Coronary artery (tissue), 2 donors: ENCODE results near the gene SEMA3A.
"Not testable (repeated sequence)": the region's sequence is repeated elsewhere in the genome, so short reads cannot be mapped to it uniquely, and the experiment has no call there.

Source experiments
- DNase-seq: peaks from one replicate; pipeline ENCODE4 v3.0.0-alpha.2; 2017; ENCODE audit warnings: low spot score
- H3K27ac ChIP-seq, 2 donors: fragments of 200-600 bp; sonication (generic); one replicate each; pipeline ENCODE4 v1.5.1; 2016 to 2019
- H3K4me3 ChIP-seq: fragments of 200-600 bp; sonication (generic); 2 replicates; pipeline ENCODE4 v1.5.1; 2016; ENCODE audit warnings: mild to moderate bottlenecking, moderate library complexity
- TF ChIP-seq, protein P1 (sequence below): fragments of 200-600 bp; sonication (generic); IDR thresholded peaks from one replicate; pipeline ENCODE4 v1.5.1; 2019; ENCODE audit warnings: antibody characterized with exemption

SEMA3A gene

DNA sequence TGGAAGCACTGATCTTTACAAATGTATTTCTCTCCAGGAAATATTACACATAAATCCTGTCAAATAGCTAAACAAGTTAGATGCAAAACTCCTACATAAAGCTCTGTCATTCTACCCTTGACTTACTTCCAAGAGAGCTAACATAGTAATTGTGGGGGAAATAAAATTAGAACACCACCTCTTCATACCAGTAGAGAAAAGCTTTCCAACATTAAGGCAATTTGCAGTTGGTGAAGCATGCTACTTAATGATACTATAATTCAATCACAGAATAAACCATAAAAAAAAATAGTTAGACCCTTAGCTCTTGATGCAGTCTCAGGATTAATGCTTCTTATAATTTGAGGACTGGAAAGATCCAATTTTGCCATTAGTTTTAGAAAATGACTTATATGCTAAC lies 35.2 kb downstream of the SEMA3A start:
- H3K4me3 ChIP-seq = no peak overlapping the region
- DNase-seq = no peak
- TF ChIP-seq, protein P1, sequence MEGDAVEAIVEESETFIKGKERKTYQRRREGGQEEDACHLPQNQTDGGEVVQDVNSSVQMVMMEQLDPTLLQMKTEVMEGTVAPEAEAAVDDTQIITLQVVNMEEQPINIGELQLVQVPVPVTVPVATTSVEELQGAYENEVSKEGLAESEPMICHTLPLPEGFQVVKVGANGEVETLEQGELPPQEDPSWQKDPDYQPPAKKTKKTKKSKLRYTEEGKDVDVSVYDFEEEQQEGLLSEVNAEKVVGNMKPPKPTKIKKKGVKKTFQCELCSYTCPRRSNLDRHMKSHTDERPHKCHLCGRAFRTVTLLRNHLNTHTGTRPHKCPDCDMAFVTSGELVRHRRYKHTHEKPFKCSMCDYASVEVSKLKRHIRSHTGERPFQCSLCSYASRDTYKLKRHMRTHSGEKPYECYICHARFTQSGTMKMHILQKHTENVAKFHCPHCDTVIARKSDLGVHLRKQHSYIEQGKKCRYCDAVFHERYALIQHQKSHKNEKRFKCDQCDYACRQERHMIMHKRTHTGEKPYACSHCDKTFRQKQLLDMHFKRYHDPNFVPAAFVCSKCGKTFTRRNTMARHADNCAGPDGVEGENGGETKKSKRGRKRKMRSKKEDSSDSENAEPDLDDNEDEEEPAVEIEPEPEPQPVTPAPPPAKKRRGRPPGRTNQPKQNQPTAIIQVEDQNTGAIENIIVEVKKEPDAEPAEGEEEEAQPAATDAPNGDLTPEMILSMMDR = no peak
- no peak overlapping the region for H3K27ac ChIP-seq

DNA sequence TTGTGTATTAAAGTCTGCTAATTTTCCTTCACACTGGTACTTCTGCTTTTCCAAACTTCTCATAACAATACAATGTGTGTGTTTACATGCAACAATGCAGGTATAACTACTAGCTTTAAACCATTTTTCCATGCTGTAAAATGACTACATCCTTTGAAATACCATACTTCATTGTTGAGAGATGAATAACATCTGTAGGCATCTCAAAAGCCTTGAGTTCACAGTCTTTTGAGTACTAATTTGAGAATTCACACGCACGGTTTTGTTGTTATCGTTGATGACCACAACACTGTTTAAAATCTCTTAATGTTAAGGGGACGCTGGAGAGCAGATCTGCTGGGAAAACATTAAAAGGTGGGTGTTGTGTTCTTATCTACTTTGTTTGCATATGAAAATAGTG lies 37.4 kb downstream of the SEMA3A start:
- TF ChIP-seq, protein P1 = no peak
- Histone ChIP-seq H3K27ac (no peak overlapping the region), H3K4me3 (no peak overlapping the region)
- no peak for DNase-seq

DNA sequence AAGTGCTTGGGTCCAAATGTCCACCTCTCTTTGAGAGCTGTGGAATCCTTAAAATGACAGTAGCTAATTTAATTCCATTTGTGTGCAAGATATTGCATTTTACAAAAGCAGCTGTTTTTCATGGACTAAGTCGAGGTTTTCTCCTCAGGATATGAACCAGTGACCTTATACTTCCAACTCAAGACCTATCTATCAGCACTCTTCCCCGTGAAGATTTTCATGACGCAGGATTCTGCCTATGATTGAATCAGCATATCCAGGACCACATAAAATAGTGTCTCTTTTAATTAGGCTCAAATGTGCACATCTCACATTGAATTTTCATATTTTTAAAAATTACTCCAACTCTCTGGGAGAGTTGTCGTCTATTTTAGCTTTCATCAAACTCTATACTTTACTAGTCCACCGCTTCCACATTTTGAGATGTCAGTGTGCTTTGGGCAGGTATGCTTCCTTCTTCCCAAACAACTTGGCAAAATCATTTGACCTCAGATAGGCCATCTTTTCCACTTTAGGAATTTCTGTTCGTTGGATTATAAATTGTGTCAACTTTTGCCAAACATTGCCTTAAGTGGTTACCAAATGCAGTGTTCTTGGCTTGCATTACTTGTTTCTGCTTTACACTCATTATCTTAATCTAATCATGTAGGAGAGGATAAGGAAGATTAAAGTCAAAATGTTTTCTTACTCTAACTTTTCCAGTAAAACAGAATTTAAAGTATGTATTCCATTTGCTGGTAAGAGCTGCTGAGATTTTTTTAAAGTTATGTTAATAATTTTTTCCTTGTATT lies 39.4 kb downstream of the SEMA3A start:
- TF ChIP-seq, protein P1 = no peak
- H3K27ac ChIP-seq = no peak overlapping the region

DNA sequence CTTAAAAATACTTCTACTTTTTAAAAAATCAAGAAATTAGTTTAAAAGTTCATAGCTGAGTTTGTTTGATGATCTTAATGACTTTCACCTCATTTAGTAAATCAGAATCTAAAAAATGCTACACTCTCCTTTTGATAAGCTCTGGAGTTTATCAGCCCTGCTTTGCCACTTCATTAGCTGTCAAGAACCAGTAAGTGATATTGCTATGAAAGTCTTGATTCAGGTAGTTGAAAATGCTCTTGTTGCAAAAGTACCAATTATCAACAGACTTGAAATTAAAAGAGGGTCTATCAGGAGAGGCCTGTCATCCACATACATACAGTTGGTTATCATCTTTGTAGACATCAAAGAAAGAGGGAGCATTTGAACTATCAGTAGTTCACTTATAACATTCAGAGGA lies 41.6 kb downstream of the SEMA3A start:
- TF ChIP-seq, protein P1 = no peak
- Histone ChIP-seq H3K27ac (no peak overlapping the region), H3K4me3 (no peak overlapping the region)
- DNase-seq = no peak

More for the DNA sequence above, 39.4 kb downstream of the SEMA3A start:
- H3K4me3 ChIP-seq = no peak overlapping the region
- no peak for DNase-seq

DNA sequence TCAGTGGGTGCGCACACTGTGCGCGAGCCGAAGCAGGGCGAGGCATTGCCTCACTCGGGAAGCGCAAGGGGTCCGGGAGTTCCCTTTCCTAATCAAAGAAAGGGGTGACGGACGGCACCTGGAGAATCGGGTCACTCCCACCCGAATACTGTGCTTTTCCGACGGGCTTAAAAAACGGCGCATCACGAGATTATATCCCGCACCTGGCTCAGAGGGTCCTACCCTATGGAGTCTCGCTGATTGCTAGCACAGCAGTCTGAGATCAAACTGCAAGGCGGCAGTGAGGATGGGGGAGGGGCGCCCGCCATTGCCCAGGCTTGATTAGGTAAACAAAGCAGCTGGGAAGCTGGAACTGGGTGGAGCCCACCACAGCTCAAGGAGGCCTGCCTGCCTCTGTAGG lies 44.2 kb downstream of the SEMA3A start:
- not testable (repeated sequence) for H3K27ac ChIP-seq, DNase-seq, H3K4me3 ChIP-seq

DNA sequence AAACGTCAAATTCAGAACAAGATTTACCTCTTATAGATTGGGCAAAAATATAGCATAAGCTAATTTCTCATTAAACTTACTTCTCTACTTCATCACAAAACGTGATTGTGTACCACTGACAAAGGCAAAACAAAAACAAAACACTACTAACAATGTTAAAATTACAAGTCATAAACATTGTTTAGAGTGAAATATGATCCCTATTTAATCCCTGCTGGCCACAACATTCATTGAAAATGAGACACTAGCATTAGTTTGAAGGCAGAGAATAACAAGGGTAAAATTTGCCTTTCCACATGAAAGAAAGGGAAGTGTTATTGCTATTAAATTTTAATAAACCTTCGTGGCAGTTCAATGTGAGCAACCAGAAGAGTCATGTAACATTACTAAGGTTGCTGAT lies 45.0 kb downstream of the SEMA3A start:
- Histone ChIP-seq H3K4me3 (no peak overlapping the region), H3K27ac (no peak overlapping the region)
- TF ChIP-seq, protein P1 = no peak
- no peak for DNase-seq

DNA sequence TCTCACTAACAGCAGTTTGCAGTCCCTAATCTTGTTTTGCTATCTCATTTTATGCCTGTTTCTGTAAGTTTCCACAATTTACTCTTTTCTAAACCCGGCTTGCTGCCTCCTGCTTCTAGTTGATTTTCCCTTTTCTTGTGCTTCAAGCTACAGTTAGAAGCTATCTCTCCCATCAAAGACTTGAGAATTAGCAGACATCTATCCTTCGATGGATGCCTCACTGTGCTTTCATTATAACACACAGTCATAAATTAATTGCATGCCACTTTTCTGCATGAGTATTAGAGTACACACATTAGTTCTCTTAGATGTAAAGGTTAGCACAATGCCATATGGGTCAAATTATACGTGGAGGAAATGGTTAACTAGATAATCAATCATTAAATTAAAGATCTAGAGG lies 48.7 kb downstream of the SEMA3A start:
- Histone ChIP-seq H3K27ac (no peak overlapping the region), H3K4me3 (no peak overlapping the region)
- no peak for DNase-seq
- TF ChIP-seq, protein P1 = no peak
